Measurements from ENCODE around the gene LDB3. TPM values are rescaled to one million over a fixed set of nuclear protein-coding genes. Genes with fewer than 3 reads are reported as not detected.

LDB3 gene
- total and polyA plus RNA-seq, 2 of the 8 experiments (the other 6 are each of a cell fraction or from before 2014, with no cell fraction given): 0.20 to 0.43 TPM

GRCh38 chr10:86651631-86652331, 16.5 kb upstream of the LDB3 start:
- Histone ChIP-seq H4K91ac (replicated peaks; ENCODE audit: insufficient read length, low read length) (peak overlapping the region; percentile 22), H3K79me2 (ENCODE audit: control insufficient read depth in 1 of 2, insufficient read depth in 2 of 2, low read length in 2 of 2) (no peaks in the 10 kb centered on the region), H4K20me1 (replicated peaks in 1 of 2; ENCODE audit: control insufficient read depth in 1 of 2, insufficient read depth in 2 of 2, low read length in 2 of 2) (peaks cover 0 to 6% of the 10 kb centered on the region in 2 experiments), H2BK20ac (ENCODE audit: low read length) (peak overlapping the region; percentile 80; the same call in 1 of the 2 replicates), H3K79me1 (ENCODE audit: low read depth, low read length) (no peaks in the 10 kb centered on the region), H2BK12ac (ENCODE audit: low read depth, low read length) (no peak overlapping the region), H3K23me2 (ENCODE audit: low read depth, low read length) (peaks cover 7% of the 10 kb centered on the region; the same call in 1 of the 2 replicates), H3K4me3 (ENCODE audit: extremely low read depth in 1 of 4, insufficient read depth in 2 of 4, low read depth in 3 of 4, low read length in 4 of 4) (no peak overlapping the region), H3K36me3 (ENCODE audit: control insufficient read depth in 2 of 4, insufficient read depth in 4 of 4, low read length in 3 of 4) (no peaks in the 10 kb centered on the region), H2BK15ac (ENCODE audit: low read length) (no peak overlapping the region), H3K56ac (replicated peaks; ENCODE audit: insufficient read length, low read depth, low read length) (no peak overlapping the region), H3K4me2 (ENCODE audit: insufficient read depth in 1 of 2, low read depth in 2 of 2, low read length in 2 of 2) (no peak overlapping the region), H2BK120ac (replicated peaks; ENCODE audit: low read depth, low read length) (no peak overlapping the region), H3K18ac (ENCODE audit: extremely low read depth, low read length) (no peak overlapping the region), H3K23ac (ENCODE audit: insufficient read length) (no peak overlapping the region), H2AFZ (ENCODE audit: low read length) (no peak overlapping the region), H3K14ac (ENCODE audit: insufficient read length) (no peak overlapping the region), H3K4ac (replicated peaks; ENCODE audit: insufficient read length, low read depth, low read length) (no peak overlapping the region), H3K27ac (ENCODE audit: low read depth, low read length) (no peak overlapping the region), H3K9me3 (ENCODE audit: insufficient read depth in 2 of 2, low read depth in 1 of 2, low read length in 1 of 2) (no peaks in the 10 kb centered on the region), H2AK5ac (ENCODE audit: low read depth, low read length) (no peak overlapping the region), H2BK5ac (ENCODE audit: low read depth, low read length) (no peak overlapping the region; the same call in 1 of the 2 replicates), H4K8ac (ENCODE audit: extremely low read depth, insufficient read depth, low read length) (peak overlapping the region; percentile 77; the same call in 1 of the 2 replicates), H3K27me3 (replicated peaks in 1 of 4; ENCODE audit: control insufficient read depth in 3 of 4, extremely low read depth in 1 of 4, insufficient read depth in 3 of 4, low read length in 3 of 4) (0 out of 7 replicates have a peak, but pooled peaks cover 0 to 2% (median 0%) of the 10 kb centered on the region in 4 experiments), H3K4me1 (replicated peaks in 1 of 4; ENCODE audit: control insufficient read depth in 3 of 4, insufficient read depth in 4 of 4, low read length in 3 of 4) (peaks cover 0 to 6% (median 3%) of the 10 kb centered on the region in 4 experiments; a peak in 1 of 7 replicates), H3K9ac (replicated peaks in 1 of 4; ENCODE audit: extremely low read depth in 1 of 4, low read depth in 3 of 4, low read length in 3 of 4) (no peak overlapping the region), H4K5ac (ENCODE audit: insufficient read length, low read depth, low read length) (no peak overlapping the region)
- FAIRE-seq: no peak
- TF ChIP-seq ZNF274 (IDR thresholded peaks at IDR 0.05; ENCODE audit: borderline replicate concordance, extremely low read depth, low read length): no peak
- no peak for TF ChIP-seq SAP30 (IDR thresholded peaks at IDR 0.05; ENCODE audit: insufficient read depth, insufficient replicate concordance, low read length)
- no peak for TF ChIP-seq SP2 (IDR thresholded peaks at IDR 0.05; ENCODE audit: low read length)
- TF ChIP-seq, protein P1, sequence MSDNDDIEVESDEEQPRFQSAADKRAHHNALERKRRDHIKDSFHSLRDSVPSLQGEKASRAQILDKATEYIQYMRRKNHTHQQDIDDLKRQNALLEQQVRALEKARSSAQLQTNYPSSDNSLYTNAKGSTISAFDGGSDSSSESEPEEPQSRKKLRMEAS (IDR thresholded peaks at IDR 0.05): no peak
- no peak for TF ChIP-seq YY1 (IDR thresholded peaks at IDR 0.05; ENCODE audit: low read depth, low read length)
- no peak for TF ChIP-seq ASH2L (IDR thresholded peaks at IDR 0.05; ENCODE audit: low read length)
- TF ChIP-seq GTF2F1 (IDR thresholded peaks at IDR 0.05; ENCODE audit: borderline replicate concordance, low read depth, low read length): no peak
- TF ChIP-seq CBX8 (IDR thresholded peaks at IDR 0.05; ENCODE audit: borderline replicate concordance, low read depth, low read length): no peak
- TF ChIP-seq TEAD4 (IDR thresholded peaks at IDR 0.05; ENCODE audit: low read depth, low read length): no peak
- TF ChIP-seq, protein P2, sequence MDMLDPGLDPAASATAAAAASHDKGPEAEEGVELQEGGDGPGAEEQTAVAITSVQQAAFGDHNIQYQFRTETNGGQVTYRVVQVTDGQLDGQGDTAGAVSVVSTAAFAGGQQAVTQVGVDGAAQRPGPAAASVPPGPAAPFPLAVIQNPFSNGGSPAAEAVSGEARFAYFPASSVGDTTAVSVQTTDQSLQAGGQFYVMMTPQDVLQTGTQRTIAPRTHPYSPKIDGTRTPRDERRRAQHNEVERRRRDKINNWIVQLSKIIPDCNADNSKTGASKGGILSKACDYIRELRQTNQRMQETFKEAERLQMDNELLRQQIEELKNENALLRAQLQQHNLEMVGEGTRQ (IDR thresholded peaks at IDR 0.05; ENCODE audit: low read length): no peak
- TF ChIP-seq CTBP2 (IDR thresholded peaks at IDR 0.05; ENCODE audit: borderline replicate concordance, insufficient read depth, insufficient read length, low read length): no peak
- ChIA-PET CTCF (ENCODE audit: partially characterized antibody) (interaction anchor here (0.7 to 2.1 kb wide), 6 partner anchors 9 to 295 kb away, joined by 3 to 9 read pairs (median 3); no protein-coding TSS in a partner anchor), POLR2A (ENCODE audit: partially characterized antibody) (interaction anchor here (1.0 to 1.9 kb wide), 2 partner anchors 10 to 13 kb away, joined by 3 to 4 read pairs; no protein-coding TSS in a partner anchor)
- no peak for DNase-seq (ENCODE audit: low read depth in 1 of 2, low spot score in 2 of 2)
- 94% methylated on average over 15 of the region's 16 CpGs; no CpG with 5 or more reads in 1 of the 2 experiments for WGBS, 2 experiments (ENCODE audit: extremely low coverage in 1 of 2, insufficient coverage in 1 of 2, insufficient read length in 1 of 2, insufficient replicate concordance in 2 of 2, low coverage in 1 of 2, low lambda C conversion rate in 2 of 2, missing lambda C conversion rate in 1 of 2)

All from H1 (cell line).